ENCODE measurements around the gene SYCP3.

SYCP3 gene

GRCh38 chr12:101680240-101680639, 59.0 kb downstream of the SYCP3 start:
- Histone ChIP-seq H3K4me1 (ENCODE audit: control insufficient read depth, insufficient read depth, low read length) (peaks cover 12% of the 10 kb centered on the region; the same call in 1 of the 2 replicates), H3K9me3 (ENCODE audit: control insufficient read depth, insufficient read depth, low read length) (no peaks in the 10 kb centered on the region), H3K9ac (ENCODE audit: low read depth, low read length) (no peak overlapping the region), H3K27ac (ENCODE audit: low read depth, low read length) (no peak overlapping the region), H3K27me3 (ENCODE audit: control insufficient read depth, insufficient read depth, low read length) (no peaks in the 10 kb centered on the region), H3K36me3 (ENCODE audit: control insufficient read depth, insufficient read depth, low read length) (no peaks in the 10 kb centered on the region), H3K4me3 (ENCODE audit: low read depth, low read length) (no peak overlapping the region)
